K562 (cell line): Measurements from ENCODE around the gene PLA2G4F. TPM values are rescaled to one million over a fixed set of nuclear protein-coding genes. Genes with fewer than 3 reads are reported as not detected.

Experiments
- ATAC-seq: fragments of 200-7000 bp; cut with Tn5 transposase; 3 replicates; pipeline ENCODE4 v1.9.1; 2020; ENCODE audit warnings: moderate library complexity
- BruUV-seq: library from RNA; stranded (reverse); fragments of 400-500 nt; replicated peaks from 2 replicates; lab custom pipeline; 2021; lab: Mats Ljungman, UMichigan
- CTCF ChIA-PET: fragments of 300-600 bp; formaldehyde crosslinking; extraction: SDS; loops from one replicate; lab custom pipeline; 2021; ENCODE audit warnings: low intra/inter-chr PET ratio; lab: Yijun Ruan, JAX
- POLR2A ChIA-PET: fragments of 300-600, 350-650 bp; sonication (Branson Sonifier 250); formaldehyde crosslinking; extraction: SDS; loops from one replicate; lab custom pipeline; 2021; ENCODE audit warnings: antibody characterized with exemption, inconsistent platforms; lab: Yijun Ruan, JAX
- DNase-seq, 4 experiments: peaks; one replicate each; pipeline versions ENCODE4 v3.0.0 to v3.0.0-alpha.2; 2011 to 2018; ENCODE audit warnings: low spot score in 3 of 4, mixed read lengths in 3 of 4; ENCODE audit errors: extremely low read depth in 1 of 4
- FAIRE-seq: peaks from 2 replicates; lab custom pipeline; 2011; peaks lifted over from hg19 to GRCh38; lab: Jason Lieb, UNC
- H2AFZ ChIP-seq: 2 replicates; pipeline ENCODE4 v1.6.0; 2011; ENCODE audit warnings: low read depth, low read length, control low read depth, inconsistent platforms
- H3K27ac ChIP-seq: fragments of 200-600 bp; 3 replicates; pipeline ENCODE4 v1.8.0; 2011; ENCODE audit warnings: low read depth, mild to moderate bottlenecking, control low read depth, inconsistent platforms, low read length, moderate library complexity, mixed read lengths; ENCODE audit errors: extremely low read depth
- H3K27me3 ChIP-seq, 2 experiments: fragments of 300-600 bp in 1 of 2; 2 replicates in 1 of 2; 3 replicates in 1 of 2; pipeline versions ENCODE4 v1.6.0 to v1.8.0; 2011; ENCODE audit warnings: inconsistent platforms in 2 of 2, low read length in 2 of 2, mild to moderate bottlenecking in 1 of 2, mixed read lengths in 1 of 2, moderate library complexity in 1 of 2; ENCODE audit not compliant: control insufficient read depth in 2 of 2, insufficient read depth in 2 of 2
- H3K36me3 ChIP-seq: fragments of 300-600 bp; 3 replicates; pipeline ENCODE4 v1.8.0; 2011; ENCODE audit warnings: mild to moderate bottlenecking, low read length, inconsistent platforms; ENCODE audit not compliant: control insufficient read depth, insufficient read depth
- H3K4me1 ChIP-seq, 2 experiments: fragments of 200-600 bp in 1 of 2; replicated peaks in 1 of 2; 2 replicates in 1 of 2; 3 replicates in 1 of 2; pipeline versions ENCODE4 v1.5.1 to v1.8.0; 2011; ENCODE audit warnings: inconsistent platforms in 2 of 2, low read length in 2 of 2, mild to moderate bottlenecking in 1 of 2, mixed read lengths in 1 of 2, moderate library complexity in 1 of 2; ENCODE audit not compliant: control insufficient read depth in 2 of 2, insufficient read depth in 2 of 2
- H3K4me2 ChIP-seq: 2 replicates; pipeline ENCODE4 v1.6.1; 2011; ENCODE audit warnings: low read length, control low read depth, inconsistent platforms, mixed read lengths; ENCODE audit not compliant: insufficient read depth
- H3K4me3 ChIP-seq: fragments of 200-600 bp; sonication (generic), shearing (Covaris generic); 2 replicates; pipeline ENCODE4 v1.5.1; 2016; ENCODE audit warnings: control low read depth, inconsistent platforms
- H3K79me2 ChIP-seq: fragments of 200-600 bp; 3 replicates; pipeline ENCODE4 v1.8.0; 2011; ENCODE audit warnings: low read length, inconsistent platforms; ENCODE audit not compliant: control insufficient read depth, insufficient read depth
- H3K9ac ChIP-seq, 2 experiments: 2 replicates each; pipeline versions ENCODE4 v1.6.0 to v1.6.1; 2011; ENCODE audit warnings: low read depth in 2 of 2, low read length in 2 of 2, control low read depth in 1 of 2, inconsistent platforms in 1 of 2, mild to moderate bottlenecking in 1 of 2, mixed read lengths in 1 of 2; ENCODE audit not compliant: insufficient read depth in 1 of 2
- H3K9me1 ChIP-seq: one replicate; pipeline ENCODE4 v1.6.0; 2011; ENCODE audit warnings: inconsistent platforms, mild to moderate bottlenecking, low read length, moderate library complexity; ENCODE audit not compliant: control insufficient read depth, insufficient read depth
- H3K9me3 ChIP-seq: replicated peaks from 2 replicates; pipeline ENCODE4 v1.5.1; 2011; ENCODE audit warnings: low read depth, low read length, inconsistent platforms; ENCODE audit not compliant: control insufficient read depth, insufficient read depth
- H4K20me1 ChIP-seq: replicated peaks from 2 replicates; pipeline ENCODE4 v1.6.1; 2011; ENCODE audit warnings: low read length, inconsistent platforms, mixed read lengths; ENCODE audit not compliant: control insufficient read depth, insufficient read depth
- C11orf30 ChIP-seq: fragments of 450-650 bp; IDR thresholded peaks from 2 replicates; pipeline ENCODE4 v1.6.1; 2016; ENCODE audit warnings: low read depth, mild to moderate bottlenecking
- CEBPG ChIP-seq, 3 experiments: fragments of 200-800 bp in 1 of 3; sonication (Bioruptor generic) in 1 of 3; sonication (generic) in 1 of 3; formaldehyde crosslinking in 1 of 3; IDR thresholded peaks in 2 of 3; conservative IDR thresholded peaks in 1 of 3; 2 replicates each; pipeline versions ENCODE4 v1.6.1 to v1.8.0; 2016 to 2022; ENCODE audit warnings: missing compliant biosample characterization in 2 of 3, missing genetic modification characterization in 2 of 3, mild to moderate bottlenecking in 1 of 3, missing genetic modification reagents in 1 of 3
- HMGN3 ChIP-seq: IDR thresholded peaks from 2 replicates; pipeline ENCODE4 v1.6.1; 2011; ENCODE audit warnings: borderline replicate concordance, low read depth, mild to moderate bottlenecking, mixed read lengths, low read length; ENCODE audit not compliant: insufficient read length; ENCODE audit errors: extremely low read depth
- IRF9 ChIP-seq: fragments of 450-650 bp; IDR thresholded peaks from 2 replicates; pipeline ENCODE4 v1.6.1; 2016; ENCODE audit warnings: missing biosample characterization, missing genetic modification characterization
- PCBP1 ChIP-seq: fragments of 200-400 bp; formaldehyde crosslinking; IDR thresholded peaks from 2 replicates; pipeline ENCODE4 v1.6.1; 2018; ENCODE audit warnings: mild to moderate bottlenecking, low read depth, low read length; ENCODE audit not compliant: poor library complexity, severe bottlenecking
- POLR2A ChIP-seq: fragments of 450-650 bp; conservative IDR thresholded peaks from 2 replicates; pipeline ENCODE4 v1.6.1; 2016
- PRMT5 ChIP-seq: sonication (generic); formaldehyde crosslinking; IDR thresholded peaks from 2 replicates; pipeline ENCODE4 v1.5.0; 2020; ENCODE audit warnings: missing genetic modification reagents
- SAFB ChIP-seq: fragments of 200-400 bp; formaldehyde crosslinking; IDR thresholded peaks from 2 replicates; pipeline ENCODE4 v1.6.1; 2017; ENCODE audit warnings: low read depth, low read length, borderline replicate concordance
- THAP7 ChIP-seq: fragments of 250-450 bp; sonication (Bioruptor Pico); IDR thresholded peaks from 2 replicates; pipeline ENCODE4 v1.5.0; 2021
- UBTF ChIP-seq, 2 experiments: IDR thresholded peaks; 2 replicates each; pipeline ENCODE4 v1.6.1; 2012; ENCODE audit warnings: improper control_type of control experiment in 2 of 2, low read depth in 2 of 2, low read length in 2 of 2, borderline replicate concordance in 1 of 2
- XRCC5 ChIP-seq: fragments of 200-400 bp; formaldehyde crosslinking; IDR thresholded peaks from 2 replicates; pipeline ENCODE4 v1.6.1; 2017; ENCODE audit warnings: low read depth, mild to moderate bottlenecking, low read length
- ZFP91 ChIP-seq: sonication (generic); formaldehyde crosslinking; IDR thresholded peaks from 2 replicates; pipeline ENCODE4 v1.8.0; 2022; ENCODE audit warnings: mild to moderate bottlenecking, missing genetic modification reagents
- ZHX1 ChIP-seq: fragments of 150-350 bp; conservative IDR thresholded peaks from 2 replicates; pipeline ENCODE4 v1.6.1; 2014; ENCODE audit warnings: low read length
- in situ Hi-C: fragments of 300-500 bp; cut with MboI; formaldehyde crosslinking; loops from 4 replicates; pipeline ENCODE4 v1.15.0; 2018; ENCODE audit warnings: inconsistent platforms, mixed read lengths
- intact Hi-C: fragments of 100-400 bp; cut with micrococcal nuclease; formaldehyde crosslinking; loops from 2 replicates; pipeline ENCODE4 v1.14.2; 2022
- polyA plus RNA-seq, 8 experiments: library from polyadenylated mRNA; depleted of rRNA in 4 of 8; stranded (reverse) in 5 of 8; unstranded in 3 of 8; fragments of >200 nt; fragmentation: Nextera tagmentation in 2 of 8; fragmentation: Illumina TruSeq in 1 of 8; extraction: Ambion mirVana in 2 of 8; extraction: Trizol in 1 of 8; gene quantifications; 2 replicates each; pipeline versions ENCODE4 v1.2.1 to v1.2.3, GENCODE V29; 2011 to 2014; ENCODE audit warnings: inconsistent platforms in 1 of 8, missing spikeins in 1 of 8
- total RNA-seq, 7 experiments: library from RNA; depleted of rRNA in 6 of 7; stranded (reverse); fragments of >200 nt in 6 of 7; fragmentation: Illumina TruSeq in 2 of 7; extraction: Trizol in 2 of 7; gene quantifications; 2 replicates each; pipeline versions ENCODE4 v1.2.1 to v1.2.3, GENCODE V29; 2011 to 2021; ENCODE audit warnings: low replicate concordance in 1 of 7

The PLA2G4F gene
- total and polyA plus RNA-seq, 9 of the 15 experiments (the other 6 are each of a cell fraction or from before 2014, with no cell fraction given) = 0.02 TPM; not detected in 8

GRCh38 chr15:42108189-42108588 is 48.2 kb downstream of the PLA2G4F start:
- in situ Hi-C loops (no loop called here), intact Hi-C loops (no loop called here)
- POLR2A ChIA-PET = interaction anchor here (0.8 kb wide), 1 partner anchor 11 kb away, joined by 3 read pairs; no protein-coding TSS in a partner anchor
- no peaks in the 10 kb centered on the region for H3K4me1 ChIP-seq
- no peak overlapping the region for H3K4me2 ChIP-seq
- TF ChIP-seq HMGN3 = no peak
- TF ChIP-seq POLR2A = no peak
- no peak for TF ChIP-seq THAP7
- no peak for TF ChIP-seq C11orf30
- no peak for TF ChIP-seq SAFB
- no peak for TF ChIP-seq IRF9 (tag)
- TF ChIP-seq XRCC5 = no peak
- no peak for TF ChIP-seq CEBPG (CRISPR knock-in tag; IDR thresholded peaks at IDR 0.05)
- no peak for TF ChIP-seq CEBPG (tag; conservative IDR thresholded peaks at IDR 0.05 in 1 of 2, IDR thresholded peaks at IDR 0.05 in 1 of 2)
- no peak for TF ChIP-seq PRMT5 (CRISPR knock-in tag)
- TF ChIP-seq ZFP91 = no peak
- TF ChIP-seq PCBP1 = no peak
- no peak for TF ChIP-seq ZHX1
- no peak for TF ChIP-seq UBTF (IDR thresholded peaks at IDR 0.05; ENCODE audit: borderline replicate concordance in 1 of 2, low read depth in 2 of 2, low read length in 2 of 2)
- H3K4me3 ChIP-seq = no peak overlapping the region
- CTCF ChIA-PET = no interaction called here
- no peaks in the 10 kb centered on the region for H3K79me2 ChIP-seq
- ATAC-seq = no peak
- no peak overlapping the region for H3K27ac ChIP-seq
- no peak for DNase-seq
- no peak overlapping the region for H3K9ac ChIP-seq
- no TSS peak for BruUV-seq
- no peaks in the 10 kb centered on the region for H3K9me1 ChIP-seq
- H3K36me3 ChIP-seq = no peaks in the 10 kb centered on the region
- H3K9me3 ChIP-seq = no peaks in the 10 kb centered on the region
- peaks cover 17 to 27% of the 10 kb centered on the region in 2 experiments; a peak in 4 of 5 replicates for H3K27me3 ChIP-seq
- no peaks in the 10 kb centered on the region for H4K20me1 ChIP-seq
- H2AFZ ChIP-seq = no peak overlapping the region
- FAIRE-seq = no peak
